Activated T-helper 1 cell treated with Interleukin-2 at 50 U/mL for 16 hours (primary cell): ENCODE data around the gene NBPF15.
"Not testable (repeated sequence)": the region's sequence is repeated elsewhere in the genome, so short reads cannot be mapped to it uniquely, and the experiment has no call there.

ENCODE experiments used
- DNase-seq: peaks from one replicate; pipeline ENCODE4 v3.0.0-alpha.2; 2020; ENCODE audit warnings: low read depth

Gene NBPF15, protein sequence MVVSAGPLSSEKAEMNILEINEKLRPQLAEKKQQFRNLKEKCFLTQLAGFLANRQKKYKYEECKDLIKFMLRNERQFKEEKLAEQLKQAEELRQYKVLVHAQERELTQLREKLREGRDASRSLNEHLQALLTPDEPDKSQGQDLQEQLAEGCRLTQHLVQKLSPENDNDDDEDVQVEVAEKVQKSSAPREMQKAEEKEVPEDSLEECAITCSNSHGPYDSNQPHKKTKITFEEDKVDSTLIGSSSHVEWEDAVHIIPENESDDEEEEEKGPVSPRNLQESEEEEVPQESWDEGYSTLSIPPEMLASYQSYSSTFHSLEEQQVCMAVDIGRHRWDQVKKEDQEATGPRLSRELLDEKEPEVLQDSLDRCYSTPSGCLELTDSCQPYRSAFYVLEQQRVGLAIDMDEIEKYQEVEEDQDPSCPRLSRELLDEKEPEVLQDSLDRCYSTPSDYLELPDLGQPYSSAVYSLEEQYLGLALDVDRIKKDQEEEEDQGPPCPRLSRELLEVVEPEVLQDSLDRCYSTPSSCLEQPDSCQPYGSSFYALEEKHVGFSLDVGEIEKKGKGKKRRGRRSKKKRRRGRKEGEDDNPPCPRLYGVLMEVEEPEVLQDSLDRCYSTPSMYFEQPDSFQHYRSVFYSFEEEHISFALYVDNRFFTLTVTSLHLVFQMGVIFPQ

DNA sequence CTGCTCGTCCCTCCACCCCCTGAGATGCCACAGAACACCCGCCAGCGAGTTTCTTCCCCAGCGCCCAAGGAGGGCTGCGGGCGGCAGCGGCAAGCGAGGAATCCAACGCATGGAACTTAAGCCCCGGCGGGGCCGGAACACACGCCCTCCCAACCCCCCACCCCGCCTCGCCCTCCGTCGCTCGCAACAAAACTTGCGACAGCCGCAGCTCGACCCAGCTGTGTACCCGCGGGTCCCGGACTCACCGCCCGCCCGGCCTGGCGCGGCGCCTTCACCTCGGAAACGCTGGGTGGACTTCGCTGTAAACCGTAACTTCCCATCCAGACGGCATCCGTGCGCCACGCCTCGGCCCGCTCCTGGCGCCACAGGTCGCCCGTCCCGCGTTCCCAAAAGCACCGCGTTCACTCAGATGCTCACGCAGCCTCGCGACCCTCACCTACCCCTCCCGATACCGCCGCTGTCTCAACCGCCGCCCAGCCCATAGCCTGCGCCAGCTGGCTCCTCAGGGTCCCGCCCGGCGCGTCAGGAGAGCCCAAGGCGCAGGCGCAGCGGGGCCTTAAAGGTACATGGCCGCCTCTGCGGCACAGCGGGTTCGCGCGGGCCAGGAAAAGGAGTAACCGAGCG is at the start of gene NBPF15:
Gene NBPF15 (minus strand): TSS at position 534 of the 624 bp plus-strand sequence. CDS start 21,666 bp downstream, outside the sequence.
- DNase-seq = peak; percentile 36

DNA sequence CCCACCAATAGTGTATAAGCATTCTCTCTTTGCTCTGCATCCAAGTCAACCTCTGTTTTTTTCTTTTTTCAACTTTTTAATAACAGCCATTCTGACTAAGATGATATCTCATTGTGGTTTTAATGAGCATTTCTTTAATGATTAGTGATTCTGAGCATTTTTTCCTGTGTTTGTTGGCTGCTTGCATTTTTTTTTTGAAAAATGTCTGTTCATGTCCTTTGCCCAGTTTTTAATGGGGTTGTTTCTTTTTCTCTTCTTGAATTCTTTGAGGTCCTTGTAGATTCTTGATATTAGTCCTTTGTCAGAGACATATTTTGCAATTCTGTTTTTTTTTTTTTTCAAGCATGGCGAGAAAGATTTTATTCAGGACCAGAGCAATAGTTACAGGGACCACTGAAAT is 35.0 kb upstream of the NBPF15 start:
- not testable (repeated sequence) for DNase-seq

DNA sequence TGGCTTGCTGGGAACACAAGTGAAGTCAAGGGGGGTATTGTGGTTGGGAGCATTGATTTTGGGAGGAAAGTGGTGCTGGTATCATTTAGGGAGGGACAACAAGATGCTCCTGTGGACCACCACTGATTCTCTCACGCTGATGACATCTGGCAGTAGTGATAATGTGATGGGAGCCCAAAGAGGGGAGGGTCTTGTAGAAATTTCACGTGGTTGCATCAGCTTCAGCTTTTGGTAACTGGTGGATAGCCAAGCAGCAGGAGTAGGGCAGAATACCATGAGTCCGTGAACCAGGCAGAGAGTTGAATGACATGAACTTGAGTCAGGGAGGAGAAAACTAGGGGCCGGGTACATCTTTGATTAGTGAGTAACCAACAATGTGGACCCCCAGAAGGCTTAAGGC is 32.7 kb upstream of the NBPF15 start:
- DNase-seq = not testable (repeated sequence)

DNA sequence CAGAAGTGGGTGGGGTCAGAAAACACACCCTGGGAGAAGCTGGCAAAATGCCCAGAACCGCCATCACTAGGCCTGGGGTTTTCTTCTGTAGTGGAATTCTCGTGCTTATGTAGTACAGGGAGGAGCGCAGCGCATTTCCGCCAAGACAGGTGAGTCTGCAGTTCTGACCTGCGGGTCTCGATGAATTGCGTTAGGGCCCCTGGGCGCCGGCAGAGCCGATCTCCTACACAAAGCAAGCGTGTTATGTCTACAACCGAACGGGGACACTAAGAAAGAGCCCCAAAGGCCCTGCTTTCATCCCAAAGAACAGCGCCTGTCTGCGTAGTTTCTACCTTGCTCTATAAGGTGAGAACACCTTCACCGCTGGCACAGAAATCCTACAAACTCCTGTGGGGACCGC is 28.9 kb upstream of the NBPF15 start:
- DNase-seq = not testable (repeated sequence)

DNA sequence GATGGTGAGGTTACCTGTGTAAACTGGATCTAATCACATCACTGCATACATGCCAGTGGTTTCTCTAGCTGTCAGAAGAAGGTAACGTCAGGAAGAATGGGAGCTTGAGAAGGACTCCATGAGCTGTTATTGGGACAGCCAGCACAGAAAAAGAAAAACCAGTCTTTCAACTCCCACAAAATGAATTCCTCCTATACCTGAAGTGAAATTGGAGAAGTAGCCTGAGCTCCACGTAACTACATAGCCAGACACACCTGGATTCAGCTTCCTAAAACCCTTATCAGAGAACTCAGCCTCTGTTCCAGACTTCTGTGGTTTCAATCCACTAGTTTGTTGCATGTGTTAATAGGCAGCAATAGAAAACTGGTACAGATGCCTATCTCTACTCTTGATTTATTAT is 25.5 kb upstream of the NBPF15 start:
- DNase-seq = not testable (repeated sequence)

DNA sequence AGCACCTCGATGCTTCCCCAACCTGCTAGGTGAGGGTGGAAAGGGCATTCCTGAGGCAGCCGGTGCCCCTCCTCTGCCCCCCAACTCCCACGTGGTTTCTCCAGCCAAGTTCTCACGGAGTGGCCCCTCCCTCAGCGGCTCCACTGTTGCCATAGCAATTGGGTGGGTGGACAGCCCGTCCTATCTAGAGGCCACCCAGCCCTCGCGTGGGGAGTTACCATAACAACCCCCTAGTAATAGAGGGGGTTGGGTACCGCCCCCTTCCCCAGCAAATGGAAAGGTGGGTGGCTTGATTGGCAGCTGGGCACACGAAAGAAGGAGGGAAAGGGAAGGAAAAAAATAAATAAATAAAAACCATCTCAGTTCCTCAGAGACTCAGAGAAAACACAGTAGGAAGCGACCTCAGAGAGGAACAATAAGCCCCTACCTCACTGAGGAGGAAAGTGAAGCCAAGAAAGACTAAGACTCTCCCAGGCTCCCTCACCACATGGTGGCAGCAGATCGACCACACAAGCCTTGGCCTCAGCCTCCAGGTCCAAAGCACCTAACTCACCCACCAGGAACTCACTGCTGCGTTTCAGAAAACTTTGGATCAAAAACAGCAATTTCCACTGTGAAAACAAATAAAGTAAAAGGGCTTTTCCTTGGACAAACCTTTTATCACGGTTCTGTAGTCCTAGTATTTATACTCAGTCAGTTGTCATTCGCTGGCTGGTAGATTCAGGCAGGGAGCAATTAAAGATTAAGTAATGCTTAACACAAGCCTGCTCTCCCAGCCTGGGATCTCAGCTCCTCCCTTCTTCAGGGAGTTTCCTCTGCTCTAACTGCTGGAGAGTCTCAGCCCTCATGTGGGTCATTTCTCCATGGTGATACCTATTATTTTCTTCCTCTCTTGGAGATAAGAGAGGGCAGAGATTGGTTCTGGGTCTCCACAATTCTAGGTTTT is 23.9 kb upstream of the NBPF15 start:
- DNase-seq = not testable (repeated sequence)

DNA sequence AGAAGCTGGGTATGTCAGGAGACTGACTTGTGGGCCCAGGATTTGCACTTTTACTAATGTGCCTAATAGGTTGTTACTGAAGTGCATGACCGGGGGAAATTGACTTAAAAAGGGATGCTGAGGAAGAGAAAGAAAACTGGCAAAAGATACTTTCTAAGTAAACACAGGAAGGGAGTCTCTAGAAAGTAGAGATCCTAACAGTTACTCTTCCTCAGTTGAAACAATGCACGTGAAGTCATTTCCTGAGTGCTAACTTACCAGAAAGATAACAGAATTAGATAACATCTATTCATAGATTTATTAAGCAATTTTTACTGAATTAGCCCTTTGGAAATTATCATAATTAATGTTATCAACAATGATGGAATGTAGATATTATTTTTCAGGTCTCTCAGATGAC is 12.4 kb upstream of the NBPF15 start:
- not testable (repeated sequence) for DNase-seq

DNA sequence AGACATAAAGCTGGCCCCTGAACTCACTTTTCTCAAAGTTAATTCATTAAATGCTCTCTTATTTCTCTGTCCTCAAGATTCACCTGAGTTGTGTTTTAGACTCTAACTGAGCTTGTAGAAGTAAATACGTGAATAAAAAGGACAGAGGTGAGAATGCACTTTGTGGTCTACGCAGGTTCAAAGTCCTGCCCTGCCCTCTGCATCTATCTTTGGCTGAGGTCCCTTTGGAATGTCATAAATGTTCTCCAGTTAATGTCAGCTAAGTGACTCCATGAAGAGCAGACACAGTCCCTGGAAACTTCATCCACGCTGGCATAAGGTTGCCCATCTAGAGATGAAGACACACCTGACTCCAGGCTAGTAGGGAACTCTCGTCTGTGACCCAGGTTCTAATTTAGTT is 10.0 kb upstream of the NBPF15 start:
- not testable (repeated sequence) for DNase-seq

DNA sequence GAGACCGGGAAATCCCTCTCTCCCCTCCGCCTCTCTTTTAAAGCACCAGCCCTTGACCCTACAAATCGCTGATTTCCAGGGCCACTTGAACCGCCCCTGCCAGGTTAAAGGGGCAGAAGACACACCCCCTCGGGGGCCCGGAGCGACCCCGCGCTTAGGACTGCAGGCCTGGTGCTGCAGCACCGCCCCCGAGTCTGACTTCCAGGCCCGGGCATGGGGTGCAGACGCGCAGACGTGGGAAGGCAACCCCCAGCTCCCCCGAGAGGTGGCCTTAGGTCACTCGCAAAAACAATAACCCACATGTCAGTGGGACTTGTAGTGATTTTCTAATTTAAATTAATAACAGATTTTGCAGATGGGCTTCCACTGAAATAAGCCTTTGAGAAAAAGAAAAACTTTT is 309 bp upstream of the NBPF15 start:
- not testable (repeated sequence) for DNase-seq

DNA sequence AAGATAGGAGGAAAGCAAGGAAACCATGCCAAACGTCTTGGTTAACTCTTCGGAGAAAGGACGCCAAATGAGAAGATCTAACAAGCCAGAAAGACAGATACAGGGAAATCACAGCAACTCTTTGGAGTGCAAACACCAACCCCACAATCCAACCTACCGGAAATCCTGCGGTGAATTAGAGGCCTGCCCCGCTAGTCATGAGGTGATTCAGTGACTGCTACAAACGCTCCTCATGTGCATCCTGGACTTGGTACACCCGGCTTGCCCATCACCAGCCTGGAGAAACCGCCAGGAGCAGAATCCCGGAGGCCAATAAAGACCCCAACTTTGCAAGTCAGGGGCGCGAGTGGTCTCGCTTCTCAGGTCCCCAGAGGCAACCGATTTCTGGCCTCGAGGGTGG is 783 bp downstream of the NBPF15 start:
- DNase-seq = not testable (repeated sequence)

DNA sequence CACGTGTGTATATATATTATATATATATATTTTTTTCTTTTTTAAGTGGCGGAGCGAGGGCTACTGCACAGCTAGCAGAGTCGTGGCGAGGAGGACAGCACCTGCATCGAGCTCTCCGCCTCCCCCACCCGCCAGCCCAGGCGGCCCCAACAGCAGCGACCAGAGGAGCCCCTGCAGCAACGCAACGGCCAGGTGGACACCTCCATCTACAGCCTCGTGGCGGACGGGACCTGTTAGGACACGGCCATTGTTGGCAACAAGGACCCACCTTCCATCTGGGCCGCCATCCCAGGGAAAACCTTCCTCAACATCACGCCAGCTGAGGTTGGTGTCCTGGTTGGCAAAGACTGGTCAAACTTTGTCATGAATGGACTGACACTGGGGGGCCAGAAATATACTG is 19.1 kb downstream of the NBPF15 start:
- not testable (repeated sequence) for DNase-seq

DNA sequence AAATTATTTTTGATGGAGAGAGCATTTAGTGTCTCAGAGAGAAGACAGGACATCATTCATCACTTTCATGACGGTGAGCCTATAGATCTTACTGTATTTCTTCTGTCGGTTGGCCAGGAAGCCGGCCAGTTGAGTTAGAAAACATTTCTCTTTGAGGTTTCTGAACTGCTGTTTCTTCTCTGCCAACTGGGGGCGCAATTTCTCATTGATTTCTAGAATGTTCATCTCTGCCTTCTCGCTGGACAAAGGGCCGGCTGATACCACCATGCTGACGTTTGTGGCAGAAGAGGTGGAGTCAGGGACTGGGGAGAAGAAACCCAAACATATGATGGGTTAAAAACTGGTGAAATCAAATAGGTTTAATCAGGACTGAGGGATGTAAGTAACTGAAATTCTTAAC is 21.7 kb downstream of the NBPF15 start:
- not testable (repeated sequence) for DNase-seq

DNA sequence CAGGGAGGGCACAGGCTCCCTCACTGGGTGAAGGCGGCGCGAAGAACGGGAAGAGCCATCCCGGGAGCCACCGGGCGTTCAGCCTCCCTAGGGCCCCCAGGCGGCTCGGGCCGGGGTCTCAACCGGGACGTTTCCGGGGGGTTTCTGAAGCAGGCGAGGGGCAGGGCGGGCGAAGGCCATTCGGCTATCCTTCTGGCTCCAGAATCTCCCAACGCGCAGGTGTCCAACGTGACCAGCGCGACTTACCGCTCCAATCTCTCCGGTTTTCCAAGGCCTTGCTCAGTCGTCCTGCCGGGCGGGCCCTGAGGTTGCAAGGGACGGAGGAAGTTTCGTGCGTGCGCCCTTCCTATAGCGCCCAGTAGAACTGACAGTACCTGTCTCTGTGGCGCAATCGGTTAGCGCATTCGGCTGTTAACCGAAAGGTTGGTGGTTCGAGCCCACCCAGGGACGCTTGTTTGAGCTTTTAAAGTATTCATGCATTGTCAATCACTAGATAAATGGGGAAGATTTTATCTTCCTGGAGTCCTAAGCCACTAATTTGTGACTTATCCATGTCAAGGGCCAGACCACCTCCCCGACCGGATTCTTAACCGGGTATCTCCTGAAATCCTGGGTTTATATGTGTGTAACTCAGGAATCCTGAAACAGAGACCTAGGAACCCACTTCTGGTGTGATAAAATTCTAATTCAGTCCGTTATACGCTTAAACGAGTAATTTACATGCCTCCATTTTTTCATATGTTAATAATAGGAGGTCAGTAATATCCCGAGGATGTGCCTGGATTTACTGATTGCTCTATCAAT is 42.4 kb downstream of the NBPF15 start:
- peak; percentile 22 for DNase-seq

DNA sequence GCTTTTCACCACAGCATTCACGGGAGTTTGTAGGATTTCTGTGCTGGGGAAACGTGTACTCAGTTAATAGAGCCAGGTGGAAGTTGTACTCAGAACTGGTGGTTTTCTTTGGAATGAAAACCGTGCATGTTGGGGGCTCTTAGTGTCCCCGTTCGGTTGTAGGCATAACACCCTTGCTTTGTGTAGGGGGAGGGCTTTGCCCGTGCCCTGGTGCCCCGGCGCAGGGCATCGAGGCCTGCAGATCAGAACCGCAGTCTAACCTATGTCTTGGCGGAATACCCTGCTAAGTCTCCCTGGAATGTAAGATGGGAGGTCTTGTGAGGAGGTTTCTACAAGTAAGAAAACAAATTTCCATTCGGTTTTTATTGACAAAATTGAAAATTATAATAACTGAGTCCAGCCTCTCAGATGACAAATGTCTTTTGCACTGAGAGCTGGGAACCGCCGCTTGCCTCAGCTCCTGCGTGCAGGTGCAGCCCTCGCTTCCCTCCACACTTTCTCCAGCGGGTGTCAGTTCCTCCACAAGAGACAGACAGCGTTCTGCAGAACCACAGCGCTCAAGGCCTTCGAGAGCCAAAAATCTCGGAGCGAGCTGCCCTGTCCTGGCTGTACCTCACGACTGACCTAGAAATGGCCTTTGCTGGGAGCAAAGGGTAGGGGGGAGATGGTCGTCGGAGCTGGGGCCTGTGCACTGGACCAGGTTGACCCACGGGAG is 47.9 kb downstream of the NBPF15 start:
- not testable (repeated sequence) for DNase-seq

DNA sequence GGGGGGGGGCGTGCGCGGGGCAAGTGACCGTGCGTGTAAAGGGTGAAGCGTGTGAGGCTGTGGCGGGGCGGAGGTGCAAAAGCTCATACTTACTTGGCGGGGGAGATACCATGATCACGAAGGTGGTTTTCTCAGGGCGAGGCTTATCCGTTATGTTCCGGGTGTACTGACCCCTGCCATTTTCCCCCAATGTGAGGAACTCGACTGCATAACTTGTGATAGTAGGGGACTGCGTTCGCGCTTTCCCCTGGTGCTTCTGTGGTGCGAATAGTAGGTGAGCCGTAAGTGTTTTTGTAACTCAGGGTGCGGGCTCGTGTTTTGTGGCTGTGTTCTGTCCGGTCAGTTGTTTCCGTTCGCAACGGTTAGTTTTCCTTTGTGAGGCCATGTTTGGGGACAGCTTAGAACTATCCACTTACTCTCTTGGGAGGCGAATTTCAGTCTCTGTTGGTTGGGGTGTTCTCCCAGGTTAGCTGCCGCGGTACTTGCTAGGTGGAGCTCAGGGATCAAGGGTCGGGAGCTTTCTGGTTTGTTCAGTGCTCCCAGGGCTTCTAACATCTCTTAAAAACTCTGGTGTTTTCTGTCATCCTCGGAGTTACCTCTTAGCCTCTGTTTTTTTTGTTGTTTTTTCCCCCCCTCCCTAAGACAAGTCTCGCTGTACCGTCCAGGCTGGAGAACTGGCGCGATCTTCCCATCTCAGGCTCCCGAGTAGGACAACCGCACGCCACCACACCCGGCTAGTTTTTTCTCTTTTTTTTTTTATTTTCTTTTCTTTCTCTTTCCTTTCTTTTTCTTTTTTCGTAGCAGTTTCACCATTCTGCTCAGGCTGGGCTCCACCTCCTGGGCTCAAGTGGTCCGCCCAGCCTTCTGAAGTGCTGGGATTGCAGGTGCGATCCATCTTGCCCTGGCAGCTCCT is 48.7 kb downstream of the NBPF15 start:
- peak; percentile 67 for DNase-seq

DNA sequence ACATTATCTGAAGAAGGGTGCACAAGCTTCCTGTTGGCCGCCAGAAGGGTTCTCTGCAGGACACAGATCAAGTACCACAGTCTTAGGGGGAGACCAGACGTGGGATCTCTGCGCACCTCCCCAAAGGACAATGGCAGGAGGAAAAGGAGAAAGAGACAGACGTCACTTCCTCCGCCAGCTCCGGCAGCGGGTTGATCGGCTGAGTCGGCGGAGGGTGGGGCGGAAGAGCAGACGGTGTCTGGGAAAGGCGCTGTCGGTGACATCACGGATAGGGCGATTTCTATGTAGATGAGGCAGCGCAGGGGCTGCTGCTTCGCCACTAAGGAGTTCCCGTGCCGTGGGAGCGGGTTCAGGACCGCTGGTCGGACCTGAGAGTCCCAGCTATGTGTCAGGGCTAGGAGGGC is 49.4 kb downstream of the NBPF15 start:
- DNase-seq = peak; percentile 65

DNA sequence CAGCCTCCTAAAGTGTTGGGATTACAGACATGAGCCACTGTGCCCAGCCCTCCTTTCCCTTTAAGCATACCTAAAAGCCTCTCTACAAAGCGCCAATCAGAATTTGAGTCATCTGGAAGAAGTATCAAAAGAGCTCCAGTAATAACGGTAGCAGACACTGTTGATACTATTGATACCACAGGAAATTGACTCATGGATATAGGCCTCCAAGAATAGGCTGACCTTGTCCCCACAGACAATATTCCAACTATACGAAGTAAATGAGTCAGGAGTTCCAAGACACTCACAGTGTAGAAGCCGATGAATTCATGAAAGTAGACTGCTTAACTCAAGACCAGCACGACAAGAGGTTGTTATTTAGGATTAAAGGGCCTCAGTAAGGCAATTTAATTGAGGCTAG is 58.7 kb downstream of the NBPF15 start:
- DNase-seq = not testable (repeated sequence)

DNA sequence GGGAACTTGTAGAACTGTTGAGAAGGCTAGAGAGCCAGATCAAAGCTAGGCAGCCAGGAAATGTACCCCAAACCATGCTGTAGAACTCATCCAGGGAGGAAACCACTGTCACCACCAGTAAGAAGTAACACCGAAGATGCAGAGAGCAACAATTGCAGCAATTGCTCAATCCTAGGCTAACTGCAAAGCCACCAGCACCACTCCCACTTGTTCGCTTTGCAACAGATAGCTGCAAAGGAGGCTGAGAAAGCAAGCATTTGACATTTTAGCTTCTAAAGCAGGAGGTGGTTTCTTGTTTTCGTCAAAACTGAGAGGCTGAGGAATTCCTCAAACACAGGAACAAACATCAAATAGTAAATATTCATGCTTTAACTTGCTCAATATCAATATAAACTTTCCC is 89.8 kb downstream of the NBPF15 start:
- DNase-seq = not testable (repeated sequence)
